A549 (cell line): Measurements from ENCODE around the gene PRSS2.

Experiments
- CHD2 ChIP-seq: fragments of 150-350 bp; IDR thresholded peaks from 2 replicates; pipeline ENCODE4 v1.6.1; 2014; ENCODE audit warnings: low read length; ENCODE audit not compliant: partially characterized antibody
- REST ChIP-seq: fragments of 200-600 bp; sonication (generic); IDR thresholded peaks from 2 replicates; pipeline ENCODE4 v1.6.1; 2016; ENCODE audit warnings: antibody characterized with exemption, mild to moderate bottlenecking, moderate library complexity
- RNF2 ChIP-seq: fragments of 200-600 bp; sonication (generic); IDR thresholded peaks from 2 replicates; pipeline ENCODE4 v1.6.1; 2016; ENCODE audit warnings: low read depth, mild to moderate bottlenecking, antibody characterized with exemption, moderate library complexity, borderline replicate concordance
- SMC3 ChIP-seq: fragments of >200 bp; sonication (Bioruptor Twin); formaldehyde crosslinking; IDR thresholded peaks from 3 replicates; pipeline ENCODE4 v1.6.1; 2018; ENCODE audit warnings: inconsistent platforms

DNA sequence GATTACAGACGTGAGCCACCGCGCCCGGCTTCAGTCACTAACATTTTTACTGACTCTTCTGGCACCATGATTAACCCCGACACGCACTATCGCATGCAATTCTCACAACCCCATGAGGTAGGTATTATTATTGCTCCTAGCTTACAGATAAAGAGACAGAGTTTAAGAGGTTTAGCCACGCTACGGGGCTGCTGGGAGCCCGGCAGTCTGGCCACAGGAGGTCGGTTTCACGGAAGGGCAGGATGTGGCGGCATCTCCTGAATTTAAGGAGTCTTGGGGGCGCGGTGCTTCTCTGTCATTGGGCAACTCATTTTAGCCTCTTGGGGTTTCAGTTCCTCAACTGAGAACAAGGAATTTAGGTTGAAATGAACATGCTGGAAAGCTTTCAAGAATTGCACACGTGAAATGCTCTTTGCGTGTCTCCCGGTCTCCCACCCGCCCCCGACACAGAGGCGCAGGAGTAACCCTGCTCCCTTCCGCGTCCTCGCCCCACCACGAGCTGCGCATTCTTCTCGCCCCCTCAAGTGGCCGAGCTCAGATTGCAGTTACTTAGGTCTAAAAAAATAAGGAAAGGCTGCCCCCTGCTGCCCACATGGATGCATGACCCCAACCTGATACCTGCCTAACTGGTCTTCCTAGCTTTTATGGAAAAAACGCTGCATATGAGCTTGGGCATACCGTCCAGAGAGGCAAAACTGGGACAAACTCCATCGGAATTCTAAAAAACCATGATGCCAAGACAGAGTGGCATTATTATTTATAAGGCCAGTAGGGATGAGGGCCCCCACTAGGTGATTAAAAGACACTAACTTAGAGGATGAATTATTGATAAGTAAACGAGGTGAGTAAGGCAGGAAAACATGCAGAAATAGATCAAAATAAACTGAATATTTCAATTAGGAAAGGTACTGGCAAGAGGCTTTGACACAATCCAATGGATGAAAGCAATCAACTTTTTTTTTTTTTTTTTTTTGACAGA is 12.4 kb downstream of the PRSS2 start:
- TF ChIP-seq REST (no peak), CHD2 (no peak), RNF2 (no peak), SMC3 (peak; percentile 96)
